ENCODE results near the gene GPBAR1. TPM values are rescaled to one million over a fixed set of nuclear protein-coding genes. Genes with fewer than 3 reads are reported as not detected.

GPBAR1 gene
- total RNA-seq, 5 donors from 2014 or later (not counting 1 experiment from before 2014, with no cell fraction given): 0.89 to 2.7 (median 1.2) TPM

- H3K4me1 Mint-ChIP-seq: peaks cover 13 to 33% (median 19%) of the 10 kb centered on the region in 3 donors
- Histone ChIP-seq H3K27ac (ENCODE audit: low read length) (peak overlapping the region; percentile 66), H3K4me3 (ENCODE audit: control insufficient read depth in 1 of 2, extremely low read depth in 1 of 2, low read length in 1 of 2) (no peak overlapping the region), H3K4me1 (ENCODE audit: control insufficient read depth in 1 of 2, extremely low read depth in 1 of 2, insufficient read depth in 2 of 2, low read length in 2 of 2) (peaks cover 2 to 28% of the 10 kb centered on the region in 2 experiments), H3K36me3 (ENCODE audit: control insufficient read depth in 2 of 2, extremely low read depth in 1 of 2, insufficient read depth in 1 of 2, low read length in 1 of 2) (peaks cover 13 to 47% of the 10 kb centered on the region in 2 donors), H3K27me3 (replicated peaks in 1 of 2; ENCODE audit: control insufficient read depth in 2 of 2, extremely low read depth in 1 of 2, insufficient read depth in 2 of 2, low read length in 1 of 2) (no peaks in the 10 kb centered on the region), H3K9me3 (no peaks in the 10 kb centered on the region)
- H3K36me3 Mint-ChIP-seq: peaks cover 27% of the 10 kb centered on the region
- POLR2A ChIA-PET: no interaction called here
- peak in 2 of 4 experiments; percentile 6 to 8 for ATAC-seq (replicated peaks in 1 of 4)
- CTCF ChIA-PET: interaction anchor here (0.6 to 2.0 kb wide), 16 partner anchors 9 to 415 kb away, joined by 3 to 8 read pairs (median 4); partner anchors contain the start of genes AAMP (in 1 of the 2), CXCR1 (in 1 of the 2), PNKD (in 1 of the 2) and RNF25 (in 1 of the 2)
- H3K27me3 Mint-ChIP-seq: no peaks in the 10 kb centered on the region
- 90% methylated on average over 10 of the region's 13 CpGs for WGBS (ENCODE audit: insufficient coverage)
- peak overlapping the region; percentile 82 to 92 for H3K27ac Mint-ChIP-seq
- H3K4me3 Mint-ChIP-seq: no peak overlapping the region
- no peak for DNase-seq
- H3K9me3 Mint-ChIP-seq: no peaks in the 10 kb centered on the region
These were observed 4.0 kb upstream of the GPBAR1 start for GRCh38 chr2:218256612-218257350.

GRCh38 chr2:218257390-218257981, 3.3 kb upstream of the GPBAR1 start:
- WGBS (ENCODE audit: insufficient coverage): 22% methylated on average over 8 of the region's 8 CpGs
- Histone ChIP-seq H3K27ac (ENCODE audit: low read length) (peak overlapping the region; percentile 66), H3K9me3 (no peaks in the 10 kb centered on the region), H3K27me3 (replicated peaks in 1 of 2; ENCODE audit: control insufficient read depth in 2 of 2, extremely low read depth in 1 of 2, insufficient read depth in 2 of 2, low read length in 1 of 2) (no peaks in the 10 kb centered on the region), H3K4me1 (ENCODE audit: control insufficient read depth in 1 of 2, extremely low read depth in 1 of 2, insufficient read depth in 2 of 2, low read length in 2 of 2) (peaks cover 2 to 28% of the 10 kb centered on the region in 2 experiments), H3K36me3 (ENCODE audit: control insufficient read depth in 2 of 2, extremely low read depth in 1 of 2, insufficient read depth in 1 of 2, low read length in 1 of 2) (peaks cover 7 to 39% of the 10 kb centered on the region in 2 donors), H3K4me3 (ENCODE audit: control insufficient read depth in 1 of 2, extremely low read depth in 1 of 2, low read length in 1 of 2) (no peak overlapping the region)
- Mint-ChIP-seq H3K4me3 (peak overlapping the region; percentile 32 to 45 (median 39)), H3K9me3 (no peaks in the 10 kb centered on the region), H3K4me1 (peaks cover 13 to 33% (median 19%) of the 10 kb centered on the region in 3 donors), H3K36me3 (peaks cover 23% of the 10 kb centered on the region), H3K27me3 (no peaks in the 10 kb centered on the region), H3K27ac (peak overlapping the region; percentile 82 to 92)
- ATAC-seq (replicated peaks in 1 of 4) (peak; percentile 62 to 66 (median 63)), DNase-seq (peak; percentile 20 to 82 (median 61))
- POLR2A ChIA-PET: no interaction called here
- CTCF ChIA-PET: interaction anchor here (0.6 to 2.0 kb wide), 16 partner anchors 10 to 414 kb away, joined by 3 to 8 read pairs (median 4); partner anchors contain the start of genes AAMP (in 1 of the 2), CXCR1 (in 1 of the 2), PNKD (in 1 of the 2) and RNF25 (in 1 of the 2)

- H3K9me3 ChIP-seq: no peaks in the 10 kb centered on the region
- Mint-ChIP-seq H3K9me3 (no peaks in the 10 kb centered on the region), H3K36me3 (peaks cover 15% of the 10 kb centered on the region), H3K4me3 (no peak overlapping the region), H3K27me3 (no peaks in the 10 kb centered on the region), H3K27ac (peak overlapping the region; percentile 52 to 53), H3K4me1 (peaks cover 13 to 38% (median 19%) of the 10 kb centered on the region in 3 donors)
- ChIA-PET POLR2A (interaction anchor here (0.5 to 1.0 kb wide), 3 partner anchors 8 to 38 kb away, joined by 3 read pairs; no protein-coding TSS in a partner anchor), CTCF (interaction anchor here in 1 of 2 donors (1.4 kb wide), 1 partner anchor 11 kb away, joined by 4 read pairs; the partner anchor contains the start of genes AAMP and PNKD)
- ATAC-seq (replicated peaks in 1 of 4) (no peak), DNase-seq (no peak)
- H3K27me3 ChIP-seq (replicated peaks in 1 of 2; ENCODE audit: control insufficient read depth in 2 of 2, extremely low read depth in 1 of 2, insufficient read depth in 2 of 2, low read length in 1 of 2): no peaks in the 10 kb centered on the region
- WGBS (ENCODE audit: insufficient coverage): 88% methylated on average over 12 of the region's 15 CpGs
- H3K36me3 ChIP-seq (ENCODE audit: control insufficient read depth in 2 of 2, extremely low read depth in 1 of 2, insufficient read depth in 1 of 2, low read length in 1 of 2): peaks cover 11 to 31% of the 10 kb centered on the region in 2 donors
- no peak overlapping the region for H3K27ac ChIP-seq (ENCODE audit: low read length)
- H3K4me1 ChIP-seq (ENCODE audit: control insufficient read depth in 1 of 2, extremely low read depth in 1 of 2, insufficient read depth in 2 of 2, low read length in 2 of 2): peaks cover 2 to 36% of the 10 kb centered on the region in 2 experiments
- H3K4me3 ChIP-seq (ENCODE audit: control insufficient read depth in 1 of 2, extremely low read depth in 1 of 2, low read length in 1 of 2): no peak overlapping the region
These were observed 1.5 kb upstream of the GPBAR1 start for GRCh38 chr2:218259099-218259961.

GRCh38 chr2:218260166-218260565, 649 bp upstream of the GPBAR1 start:
- CTCF ChIA-PET: interaction anchor here in 1 of 2 donors (0.6 to 1.4 kb wide), 2 partner anchors 10 to 15 kb away, joined by 3 to 4 read pairs; partner anchors contain the start of genes AAMP and PNKD
- no peak for ATAC-seq (replicated peaks in 1 of 4)
- no peak for DNase-seq
- no peak overlapping the region for H3K4me3 Mint-ChIP-seq
- Histone ChIP-seq H3K36me3 (ENCODE audit: control insufficient read depth in 2 of 2, extremely low read depth in 1 of 2, insufficient read depth in 1 of 2, low read length in 1 of 2) (peaks cover 18 to 31% of the 10 kb centered on the region in 2 donors), H3K27ac (ENCODE audit: low read length) (no peak overlapping the region), H3K27me3 (replicated peaks in 1 of 2; ENCODE audit: control insufficient read depth in 2 of 2, extremely low read depth in 1 of 2, insufficient read depth in 2 of 2, low read length in 1 of 2) (no peaks in the 10 kb centered on the region), H3K4me1 (ENCODE audit: control insufficient read depth in 1 of 2, extremely low read depth in 1 of 2, insufficient read depth in 2 of 2, low read length in 2 of 2) (peaks cover 2 to 43% of the 10 kb centered on the region in 2 experiments), H3K4me3 (ENCODE audit: control insufficient read depth in 1 of 2, extremely low read depth in 1 of 2, low read length in 1 of 2) (no peak overlapping the region), H3K9me3 (no peaks in the 10 kb centered on the region)
- 100% methylated on average over 2 of the region's 5 CpGs for WGBS (ENCODE audit: insufficient coverage)
- peaks cover 10% of the 10 kb centered on the region for H3K36me3 Mint-ChIP-seq
- H3K27ac Mint-ChIP-seq: peak overlapping the region; percentile 52 to 53
- H3K27me3 Mint-ChIP-seq: no peaks in the 10 kb centered on the region
- POLR2A ChIA-PET: no interaction called here
- peaks cover 15 to 37% (median 19%) of the 10 kb centered on the region in 3 donors for H3K4me1 Mint-ChIP-seq
- no peaks in the 10 kb centered on the region for H3K9me3 Mint-ChIP-seq

- peaks cover 19 to 39% (median 20%) of the 10 kb centered on the region in 3 donors for H3K4me1 Mint-ChIP-seq
- H3K9me3 Mint-ChIP-seq: no peaks in the 10 kb centered on the region
- ATAC-seq (replicated peaks in 1 of 4) (no peak), DNase-seq (no peak)
- H3K4me3 Mint-ChIP-seq: no peak overlapping the region
- H3K27ac ChIP-seq (ENCODE audit: low read length): no peak overlapping the region
- ChIA-PET POLR2A (interaction anchor here in 1 of 2 donors (0.6 kb wide), 1 partner anchor 410 kb away, joined by 3 read pairs; no protein-coding TSS in a partner anchor), CTCF (interaction anchor here in 1 of 2 donors (0.5 kb wide), 1 partner anchor 37 kb away, joined by 3 read pairs; no protein-coding TSS in a partner anchor)
- 100% methylated on average over 4 of the region's 8 CpGs for WGBS (ENCODE audit: insufficient coverage)
- H3K27ac Mint-ChIP-seq: peak overlapping the region; percentile 23 to 24
- H3K27me3 ChIP-seq (replicated peaks in 1 of 2; ENCODE audit: control insufficient read depth in 2 of 2, extremely low read depth in 1 of 2, insufficient read depth in 2 of 2, low read length in 1 of 2): no peaks in the 10 kb centered on the region
- peaks cover 2 to 45% of the 10 kb centered on the region in 2 experiments for H3K4me1 ChIP-seq (ENCODE audit: control insufficient read depth in 1 of 2, extremely low read depth in 1 of 2, insufficient read depth in 2 of 2, low read length in 2 of 2)
- H3K36me3 Mint-ChIP-seq: peaks cover 18% of the 10 kb centered on the region
- peaks cover 18 to 36% of the 10 kb centered on the region in 2 donors for H3K36me3 ChIP-seq (ENCODE audit: control insufficient read depth in 2 of 2, extremely low read depth in 1 of 2, insufficient read depth in 1 of 2, low read length in 1 of 2)
- no peak overlapping the region for H3K4me3 ChIP-seq (ENCODE audit: control insufficient read depth in 1 of 2, extremely low read depth in 1 of 2, low read length in 1 of 2)
- no peaks in the 10 kb centered on the region for H3K9me3 ChIP-seq
- H3K27me3 Mint-ChIP-seq: no peaks in the 10 kb centered on the region
These were observed 815 bp downstream of the GPBAR1 start for GRCh38 chr2:218261423-218262236.

Data from T-cell (primary cell).